H1 (cell line): Measurements from ENCODE around the gene ERCC3. TPM values are rescaled to one million over a fixed set of nuclear protein-coding genes. Genes with fewer than 3 reads are reported as not detected.

Experiments
- CTCF ChIA-PET: fragments of 300-600 bp; sonication (Branson Sonifier 250); formaldehyde crosslinking; loops from one replicate; lab custom pipeline; 2021; ENCODE audit not compliant: partially characterized antibody; lab: Charles Lee
- POLR2A ChIA-PET: fragments of 300-600 bp; sonication (Branson Sonifier 250); formaldehyde crosslinking; loops from one replicate; lab custom pipeline; 2021; ENCODE audit warnings: inconsistent platforms; ENCODE audit not compliant: partially characterized antibody; lab: Charles Lee
- DNase-seq, 2 experiments: peaks; one replicate each; pipeline versions ENCODE4 v3.0.0 to v3.0.0-alpha.2; 2010 to 2022; ENCODE audit warnings: low spot score in 2 of 2, low read depth in 1 of 2, mixed read lengths in 1 of 2
- FAIRE-seq: peaks from 2 replicates; lab custom pipeline; 2011; peaks lifted over from hg19 to GRCh38; lab: Jason Lieb, UNC
- H2AFZ ChIP-seq: 2 replicates; pipeline ENCODE4 v1.8.1; 2012; ENCODE audit warnings: low read length, inconsistent platforms
- H2AK5ac ChIP-seq: 2 replicates; pipeline ENCODE4 v1.6.1; 2013; ENCODE audit warnings: low read depth, low read length
- H2BK120ac ChIP-seq: replicated peaks from 2 replicates; pipeline ENCODE3; 2013; ENCODE audit warnings: low read depth, low read length, inconsistent platforms
- H2BK12ac ChIP-seq: 2 replicates; pipeline ENCODE4 v1.6.1; 2013; ENCODE audit warnings: low read depth, low read length
- H2BK15ac ChIP-seq: 2 replicates; pipeline ENCODE4 v1.6.1; 2013; ENCODE audit warnings: low read length
- H2BK20ac ChIP-seq: 2 replicates; pipeline ENCODE4 v1.6.1; 2013; ENCODE audit warnings: low read length
- H2BK5ac ChIP-seq: 2 replicates; pipeline ENCODE4 v1.6.1; 2013; ENCODE audit warnings: low read depth, low read length
- H3K14ac ChIP-seq: 2 replicates; pipeline ENCODE4 v1.6.1; 2013; ENCODE audit warnings: inconsistent platforms; ENCODE audit not compliant: insufficient read length
- H3K18ac ChIP-seq: 2 replicates; pipeline ENCODE4 v1.6.1; 2013; ENCODE audit warnings: low read length; ENCODE audit errors: extremely low read depth
- H3K23ac ChIP-seq: 2 replicates; pipeline ENCODE4 v1.6.1; 2013; ENCODE audit warnings: inconsistent platforms; ENCODE audit not compliant: insufficient read length
- H3K23me2 ChIP-seq: 2 replicates; pipeline ENCODE4 v1.6.1; 2013; ENCODE audit warnings: low read depth, low read length
- H3K27ac ChIP-seq: 2 replicates; pipeline ENCODE4 v1.6.1; 2011; ENCODE audit warnings: low read depth, low read length, inconsistent platforms
- H3K27me3 ChIP-seq, 4 experiments: replicated peaks in 1 of 4; 1 replicate in 1 of 4; 2 replicates in 3 of 4; pipeline versions ENCODE4 v1.6.1 to v1.8.1; 2011 to 2013; ENCODE audit warnings: low read length in 3 of 4, mild to moderate bottlenecking in 3 of 4, inconsistent platforms in 2 of 4, mixed read lengths in 2 of 4, moderate library complexity in 1 of 4; ENCODE audit not compliant: control insufficient read depth in 3 of 4, insufficient read depth in 3 of 4; ENCODE audit errors: extremely low read depth in 1 of 4
- H3K36me3 ChIP-seq, 4 experiments: 2 replicates each; pipeline versions ENCODE4 v1.6.1 to v1.8.1; 2011 to 2013; ENCODE audit warnings: mild to moderate bottlenecking in 4 of 4, low read length in 3 of 4, moderate library complexity in 2 of 4, control low read depth in 1 of 4, inconsistent platforms in 1 of 4; ENCODE audit not compliant: insufficient read depth in 4 of 4, control insufficient read depth in 2 of 4
- H3K4ac ChIP-seq: replicated peaks from 2 replicates; pipeline ENCODE3; 2013; ENCODE audit warnings: low read length, low read depth, mixed read lengths, inconsistent platforms; ENCODE audit not compliant: insufficient read length
- H3K4me1 ChIP-seq, 4 experiments: replicated peaks in 1 of 4; 1 replicate in 1 of 4; 2 replicates in 3 of 4; pipeline versions ENCODE4 v1.6.1 to v1.8.1; 2011 to 2013; ENCODE audit warnings: low read length in 3 of 4, inconsistent platforms in 2 of 4, mixed read lengths in 1 of 4; ENCODE audit not compliant: insufficient read depth in 4 of 4, control insufficient read depth in 3 of 4
- H3K4me2 ChIP-seq, 2 experiments: 2 replicates each; pipeline versions ENCODE4 v1.6.1 to v1.8.1; 2011 to 2013; ENCODE audit warnings: low read depth in 2 of 2, low read length in 2 of 2, control low read depth in 1 of 2, inconsistent platforms in 1 of 2, mild to moderate bottlenecking in 1 of 2; ENCODE audit not compliant: insufficient read depth in 1 of 2
- H3K4me3 ChIP-seq, 4 experiments: fragments of 200-600, 300-600 bp in 1 of 4; sonication (generic), shearing (Covaris generic), sonication (Bioruptor Twin) in 1 of 4; 2 replicates each; pipeline versions ENCODE4 v1.5.1 to v1.8.1; 2011 to 2016; ENCODE audit warnings: low read length in 4 of 4, low read depth in 3 of 4, control low read depth in 2 of 4, inconsistent platforms in 2 of 4, mild to moderate bottlenecking in 2 of 4, mixed read lengths in 1 of 4, moderate library complexity in 1 of 4; ENCODE audit not compliant: insufficient read depth in 2 of 4; ENCODE audit errors: extremely low read depth in 1 of 4
- H3K56ac ChIP-seq: replicated peaks from 2 replicates; pipeline ENCODE3; 2013; ENCODE audit warnings: low read depth, mild to moderate bottlenecking, mixed read lengths, low read length, inconsistent platforms; ENCODE audit not compliant: insufficient read length
- H3K79me1 ChIP-seq: 2 replicates; pipeline ENCODE4 v1.6.1; 2013; ENCODE audit warnings: low read depth, low read length, control low read depth
- H3K79me2 ChIP-seq, 2 experiments: 2 replicates each; pipeline versions ENCODE4 v1.6.1 to v1.8.1; 2012 to 2013; ENCODE audit warnings: low read length in 2 of 2, mild to moderate bottlenecking in 2 of 2, inconsistent platforms in 1 of 2; ENCODE audit not compliant: insufficient read depth in 2 of 2, control insufficient read depth in 1 of 2
- H3K9ac ChIP-seq, 4 experiments: replicated peaks in 1 of 4; 1 replicate in 1 of 4; 2 replicates in 3 of 4; pipeline versions ENCODE4 v1.6.1 to v1.8.1; 2011 to 2013; ENCODE audit warnings: low read depth in 3 of 4, low read length in 3 of 4, control low read depth in 2 of 4, mild to moderate bottlenecking in 2 of 4, moderate library complexity in 2 of 4, inconsistent platforms in 1 of 4; ENCODE audit errors: extremely low read depth in 1 of 4
- H3K9me3 ChIP-seq, 2 experiments: 2 replicates each; pipeline versions ENCODE4 v1.6.1 to v1.8.1; 2012 to 2013; ENCODE audit warnings: mild to moderate bottlenecking in 2 of 2, moderate library complexity in 2 of 2, control low read depth in 1 of 2, inconsistent platforms in 1 of 2, low read depth in 1 of 2, low read length in 1 of 2, mixed read lengths in 1 of 2; ENCODE audit not compliant: insufficient read depth in 2 of 2
- H4K20me1 ChIP-seq, 2 experiments: replicated peaks in 1 of 2; 2 replicates each; pipeline versions ENCODE3 to v1.8.1; 2011 to 2013; ENCODE audit warnings: inconsistent platforms in 2 of 2, low read length in 2 of 2, mild to moderate bottlenecking in 1 of 2; ENCODE audit not compliant: insufficient read depth in 2 of 2, control insufficient read depth in 1 of 2
- H4K5ac ChIP-seq: 2 replicates; pipeline ENCODE4 v1.6.1; 2013; ENCODE audit warnings: low read length, low read depth, mixed read lengths, inconsistent platforms; ENCODE audit not compliant: insufficient read length
- H4K8ac ChIP-seq: 2 replicates; pipeline ENCODE4 v1.8.0; 2013; ENCODE audit warnings: mild to moderate bottlenecking, moderate library complexity, low read length, inconsistent platforms; ENCODE audit not compliant: insufficient read depth; ENCODE audit errors: extremely low read depth
- H4K91ac ChIP-seq: replicated peaks from 2 replicates; pipeline ENCODE3; 2013; ENCODE audit warnings: low read length, mixed read lengths, inconsistent platforms; ENCODE audit not compliant: insufficient read length
- CBX8 ChIP-seq: fragments of 300-800, 300-1000 bp; sonication (generic); IDR thresholded peaks from 2 replicates; pipeline ENCODE4 v1.7.1; 2016; ENCODE audit warnings: low read depth, low read length, borderline replicate concordance
- RFX5 ChIP-seq: IDR thresholded peaks from 2 replicates; pipeline ENCODE4 v1.6.1; 2011; ENCODE audit warnings: low read depth, low read length, improper control_type of control experiment, borderline replicate concordance
- SP2 ChIP-seq: IDR thresholded peaks from 2 replicates; pipeline ENCODE4 v1.6.1; 2012; ENCODE audit warnings: mild to moderate bottlenecking, low read length, inconsistent platforms
- WGBS, 2 experiments: shearing (Covaris generic) in 1 of 2; methylation state at CpG; one replicate each; pipeline versions ENCODE4 v1.1.6 to v1.1.7; 2013 to 2015; ENCODE audit warnings: low lambda C conversion rate in 2 of 2, mixed read lengths in 2 of 2, inconsistent platforms in 1 of 2, low coverage in 1 of 2, missing lambda C conversion rate in 1 of 2; ENCODE audit not compliant: insufficient replicate concordance in 2 of 2, insufficient coverage in 1 of 2, insufficient read length in 1 of 2; ENCODE audit errors: extremely low coverage in 1 of 2, missing lambda C conversion rate in 1 of 2; 5-methylcytosine and 5-hydroxymethylcytosine counted together
- polyA plus RNA-seq, 7 experiments: library from polyadenylated mRNA; depleted of rRNA in 3 of 7; stranded (reverse) in 5 of 7; unstranded in 2 of 7; fragments of >200 nt in 5 of 7; fragments of 200-250 nt in 2 of 7; gene quantifications; 1 replicate in 5 of 7; 2 replicates in 1 of 7; 4 replicates in 1 of 7; pipeline versions ENCODE4 v1.2.1 to v1.2.3, GENCODE V29; 2011 to 2013; ENCODE audit warnings: missing spikeins in 2 of 7, mixed read lengths in 2 of 7
- total RNA-seq: library from RNA; stranded (reverse); fragmentation: NEBNext Ultra II Directional; extraction: Animal tissue kit (Norgen Biotek cat#: 25700); gene quantifications from 2 replicates; pipeline ENCODE4 v1.2.1, GENCODE V29; 2021
- TF ChIP-seq, protein P1 (sequence below), 3 experiments: IDR thresholded peaks; 1 replicate in 2 of 3; 2 replicates in 1 of 3; pipeline versions ENCODE4 v1.5.1 to v1.6.1; 2011; ENCODE audit warnings: low read length in 3 of 3, mild to moderate bottlenecking in 3 of 3, inconsistent platforms in 2 of 3, low read depth in 1 of 3, moderate library complexity in 1 of 3; ENCODE audit not compliant: insufficient read depth in 1 of 3; ENCODE audit errors: control extremely low read depth in 1 of 3

The ERCC3 gene
- total and polyA plus RNA-seq, 2 of the 8 experiments (the other 6 are each of a cell fraction or from before 2014, with no cell fraction given): 41.8 to 48.9 TPM

DNA sequence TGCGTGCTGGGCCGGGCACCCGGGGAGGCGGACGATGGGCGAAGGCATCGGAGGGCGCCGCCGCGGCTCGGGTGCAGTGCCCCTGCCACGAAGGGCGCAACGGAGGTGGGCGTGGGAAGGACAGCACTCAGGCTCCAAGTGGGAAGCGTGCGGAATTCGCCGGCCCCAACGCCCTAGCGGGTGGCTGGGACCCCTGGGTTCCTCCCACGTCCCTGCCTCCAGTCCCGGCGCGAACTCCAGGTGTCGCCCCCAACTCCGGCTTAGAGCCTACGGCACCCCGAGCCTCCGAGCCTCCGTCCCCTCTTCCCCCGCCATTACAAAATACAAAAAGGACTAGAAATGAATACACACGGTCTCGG is 75.2 kb downstream of the ERCC3 start:
- H3K4me3 ChIP-seq: peak overlapping the region; percentile 53 to 97 (median 62)
- 0 out of 4 replicates have a peak, but pooled peaks cover 0 to 4% of the 10 kb centered on the region in 2 experiments for H3K79me2 ChIP-seq
- H3K18ac ChIP-seq: peak overlapping the region; percentile 78
- no peaks in the 10 kb centered on the region for H3K9me3 ChIP-seq
- H3K27me3 ChIP-seq: peaks cover 0 to 17% (median 8%) of the 10 kb centered on the region in 4 experiments; a peak in 5 of 7 replicates
- H3K4me2 ChIP-seq: peak overlapping the region; percentile 96 to 98
- ChIA-PET POLR2A (interaction anchor here (0.9 to 1.5 kb wide), 8 partner anchors 8 to 136 kb away, joined by 3 to 6 read pairs (median 3); partner anchors contain the start of gene ERCC3), CTCF (interaction anchor here (0.8 to 1.2 kb wide), 5 partner anchors 11 to 198 kb away, joined by 3 to 5 read pairs (median 4); no protein-coding TSS in a partner anchor)
- H3K4me1 ChIP-seq: peaks cover 0 to 7% (median 4%) of the 10 kb centered on the region in 4 experiments; a peak in 5 of 7 replicates
- no peak overlapping the region for H3K14ac ChIP-seq
- no peak overlapping the region for H2BK5ac ChIP-seq
- H3K9ac ChIP-seq: peak overlapping the region in 2 of 4 experiments; percentile 9 to 40; a peak in 3 of 7 replicates
- no peak overlapping the region for H2BK20ac ChIP-seq
- H3K23me2 ChIP-seq: peaks cover 20% of the 10 kb centered on the region
- no peak overlapping the region for H3K4ac ChIP-seq
- H4K91ac ChIP-seq: peak overlapping the region; percentile 70
- H2BK120ac ChIP-seq: no peak overlapping the region
- H3K56ac ChIP-seq: no peak overlapping the region
- H3K36me3 ChIP-seq: no peaks in the 10 kb centered on the region
- no peak overlapping the region for H3K27ac ChIP-seq
- no peak overlapping the region; the same call in 1 of the 2 replicates for H2BK15ac ChIP-seq
- H2BK12ac ChIP-seq: 0 out of 2 replicates have a peak overlapping the region, but pooled peaks have one; percentile 39
- H4K8ac ChIP-seq: peak overlapping the region; percentile 72; the same call in 1 of the 2 replicates
- H3K23ac ChIP-seq: no peak overlapping the region
- peak overlapping the region; percentile 40; the same call in 1 of the 2 replicates for H2AFZ ChIP-seq
- peak overlapping the region; percentile 29 for H4K5ac ChIP-seq
- FAIRE-seq: no peak
- no peaks in the 10 kb centered on the region for H4K20me1 ChIP-seq
- H3K79me1 ChIP-seq: no peaks in the 10 kb centered on the region
- TF ChIP-seq CBX8 (no peak), RFX5 (no peak), SP2 (no peak)
- TF ChIP-seq, protein P1, sequence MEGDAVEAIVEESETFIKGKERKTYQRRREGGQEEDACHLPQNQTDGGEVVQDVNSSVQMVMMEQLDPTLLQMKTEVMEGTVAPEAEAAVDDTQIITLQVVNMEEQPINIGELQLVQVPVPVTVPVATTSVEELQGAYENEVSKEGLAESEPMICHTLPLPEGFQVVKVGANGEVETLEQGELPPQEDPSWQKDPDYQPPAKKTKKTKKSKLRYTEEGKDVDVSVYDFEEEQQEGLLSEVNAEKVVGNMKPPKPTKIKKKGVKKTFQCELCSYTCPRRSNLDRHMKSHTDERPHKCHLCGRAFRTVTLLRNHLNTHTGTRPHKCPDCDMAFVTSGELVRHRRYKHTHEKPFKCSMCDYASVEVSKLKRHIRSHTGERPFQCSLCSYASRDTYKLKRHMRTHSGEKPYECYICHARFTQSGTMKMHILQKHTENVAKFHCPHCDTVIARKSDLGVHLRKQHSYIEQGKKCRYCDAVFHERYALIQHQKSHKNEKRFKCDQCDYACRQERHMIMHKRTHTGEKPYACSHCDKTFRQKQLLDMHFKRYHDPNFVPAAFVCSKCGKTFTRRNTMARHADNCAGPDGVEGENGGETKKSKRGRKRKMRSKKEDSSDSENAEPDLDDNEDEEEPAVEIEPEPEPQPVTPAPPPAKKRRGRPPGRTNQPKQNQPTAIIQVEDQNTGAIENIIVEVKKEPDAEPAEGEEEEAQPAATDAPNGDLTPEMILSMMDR (IDR thresholded peaks at IDR 0.05; ENCODE audit: control extremely low read depth in 1 of 3, insufficient read depth in 1 of 3, low read depth in 1 of 3, low read length in 3 of 3): no peak
- 1% methylated on average over 35 of the region's 35 CpGs; no CpG with 5 or more reads in 1 of the 2 experiments for WGBS, 2 experiments
- DNase-seq: no peak
- H2AK5ac ChIP-seq: no peak overlapping the region
